SK-N-SH treated with all-trans-retinoic acid at 6 μM for 48 hours (cell line): Measurements from ENCODE around the gene TEAD3.

Experiments
- ATAC-seq: fragments of 200-7000 bp; cut with Tn5 transposase; 3 replicates; pipeline ENCODE4 v1.9.1; 2020; ENCODE audit warnings: mild to moderate bottlenecking, moderate library complexity
- ARNTL ChIP-seq: fragments of 450-650 bp; formaldehyde crosslinking; IDR thresholded peaks from 2 replicates; pipeline ENCODE4 v1.5.0; 2020; ENCODE audit warnings: low read depth, mild to moderate bottlenecking, moderate library complexity, borderline replicate concordance
- BACH2 ChIP-seq: fragments of 250-450 bp; sonication (Bioruptor Pico); IDR thresholded peaks from 2 replicates; pipeline ENCODE4 v1.9.0; 2021; ENCODE audit warnings: mild to moderate bottlenecking, borderline replicate concordance
- CREB5 ChIP-seq: fragments of 250-450 bp; sonication (Bioruptor Pico); IDR thresholded peaks from 2 replicates; pipeline ENCODE4 v1.5.1; 2020; ENCODE audit warnings: low read depth, mild to moderate bottlenecking, moderate library complexity
- CSDC2 ChIP-seq: fragments of 250-450 bp; sonication (Bioruptor Pico); IDR thresholded peaks from 2 replicates; pipeline ENCODE4 v1.5.0; 2020; ENCODE audit warnings: mild to moderate bottlenecking, moderate library complexity
- CSRNP3 ChIP-seq: fragments of 250-450 bp; sonication (Bioruptor Pico); IDR thresholded peaks from 2 replicates; pipeline ENCODE4 v1.5.1; 2021; ENCODE audit warnings: mild to moderate bottlenecking, moderate library complexity
- ESRRG ChIP-seq: fragments of 250-450 bp; sonication (Bioruptor Pico); IDR thresholded peaks from 2 replicates; pipeline ENCODE4 v1.6.1; 2021; ENCODE audit warnings: mild to moderate bottlenecking
- GLIS3 ChIP-seq: fragments of 250-450 bp; sonication (Bioruptor Pico); IDR thresholded peaks from 2 replicates; pipeline ENCODE4 v1.5.0; 2020; ENCODE audit warnings: mild to moderate bottlenecking, moderate library complexity
- PATZ1 ChIP-seq: fragments of 250-450 bp; sonication (Bioruptor Pico); IDR thresholded peaks from 2 replicates; pipeline ENCODE4 v1.8.0; 2020; ENCODE audit warnings: mild to moderate bottlenecking, moderate library complexity, borderline replicate concordance
- PPARA ChIP-seq: fragments of 250-450 bp; sonication (Bioruptor Pico); IDR thresholded peaks from 2 replicates; pipeline ENCODE4 v1.5.0; 2020; ENCODE audit warnings: mild to moderate bottlenecking, borderline replicate concordance
- RARB ChIP-seq: fragments of 250-450 bp; sonication (Bioruptor Pico); IDR thresholded peaks from 2 replicates; pipeline ENCODE4 v1.8.0; 2021; ENCODE audit warnings: mild to moderate bottlenecking, moderate library complexity
- TCF4 ChIP-seq: fragments of 250-450 bp; sonication (Bioruptor Pico); IDR thresholded peaks from 2 replicates; pipeline ENCODE4 v1.8.0; 2021; ENCODE audit warnings: mild to moderate bottlenecking, moderate library complexity, borderline replicate concordance
- TOX ChIP-seq: fragments of 250-450 bp; sonication (Bioruptor Pico); IDR thresholded peaks from 2 replicates; pipeline ENCODE4 v1.8.0; 2021; ENCODE audit warnings: mild to moderate bottlenecking, moderate library complexity, borderline replicate concordance
- TSHZ2 ChIP-seq: fragments of 250-450 bp; sonication (Bioruptor Pico); IDR thresholded peaks from 2 replicates; pipeline ENCODE4 v1.5.0; 2020; ENCODE audit warnings: mild to moderate bottlenecking, moderate library complexity
- ZC3H10 ChIP-seq: fragments of 250-450 bp; sonication (Bioruptor Pico); IDR thresholded peaks from 2 replicates; pipeline ENCODE4 v1.5.1; 2021; ENCODE audit warnings: mild to moderate bottlenecking, moderate library complexity
- ZFP3 ChIP-seq: fragments of 250-450 bp; sonication (Bioruptor Pico); IDR thresholded peaks from 2 replicates; pipeline ENCODE4 v1.5.0; 2020; ENCODE audit warnings: mild to moderate bottlenecking, moderate library complexity
- ZFP30 ChIP-seq: fragments of 450-650 bp; formaldehyde crosslinking; IDR thresholded peaks from 2 replicates; pipeline ENCODE4 v1.5.0; 2022; ENCODE audit warnings: mild to moderate bottlenecking, moderate library complexity
- ZNF565 ChIP-seq: fragments of 450-650 bp; formaldehyde crosslinking; conservative IDR thresholded peaks from 2 replicates; pipeline ENCODE4 v1.5.0; 2020; ENCODE audit warnings: low read depth, mild to moderate bottlenecking, moderate library complexity
- ZNF70 ChIP-seq: fragments of 450-650 bp; formaldehyde crosslinking; IDR thresholded peaks from 2 replicates; pipeline ENCODE4 v1.5.0; 2020; ENCODE audit warnings: mild to moderate bottlenecking, moderate library complexity
- ZNF8 ChIP-seq: fragments of 450-650 bp; formaldehyde crosslinking; IDR thresholded peaks from 2 replicates; pipeline ENCODE4 v1.5.0; 2020; ENCODE audit warnings: mild to moderate bottlenecking, moderate library complexity

The TEAD3 gene

GRCh38 chr6:35428421-35429149 is 68.3 kb downstream of the TEAD3 start:
- TF ChIP-seq TOX (no peak), ZC3H10 (CRISPR knock-in tag) (no peak), TCF4 (CRISPR knock-in tag) (no peak), TSHZ2 (CRISPR knock-in tag) (no peak), CSDC2 (no peak), PPARA (CRISPR knock-in tag) (no peak), CREB5 (CRISPR knock-in tag) (no peak), ZNF565 (no peak), CSRNP3 (CRISPR knock-in tag) (no peak), ARNTL (CRISPR knock-in tag) (no peak)
- no peak for ATAC-seq

- no peak for ATAC-seq
These were observed 69.0 kb downstream of the TEAD3 start for GRCh38 chr6:35427851-35428321.

More at GRCh38 chr6:35427851-35428321, 69.0 kb downstream of the TEAD3 start:
- TF ChIP-seq TOX (no peak), BACH2 (CRISPR knock-in tag) (no peak), ESRRG (CRISPR knock-in tag) (no peak), ZNF70 (CRISPR knock-in tag) (no peak), ZFP30 (CRISPR knock-in tag) (no peak), ZFP3 (no peak), GLIS3 (CRISPR knock-in tag) (no peak), CREB5 (CRISPR knock-in tag) (no peak), CSDC2 (no peak), ZC3H10 (CRISPR knock-in tag) (no peak), ARNTL (CRISPR knock-in tag) (no peak), PPARA (CRISPR knock-in tag) (no peak), ZNF565 (no peak), TSHZ2 (CRISPR knock-in tag) (no peak), RARB (CRISPR knock-in tag) (no peak), ZNF8 (CRISPR knock-in tag) (no peak), CSRNP3 (CRISPR knock-in tag) (no peak), PATZ1 (CRISPR knock-in tag) (no peak)
